ENCODE results near the gene FBXW8.

FBXW8 gene

DNA sequence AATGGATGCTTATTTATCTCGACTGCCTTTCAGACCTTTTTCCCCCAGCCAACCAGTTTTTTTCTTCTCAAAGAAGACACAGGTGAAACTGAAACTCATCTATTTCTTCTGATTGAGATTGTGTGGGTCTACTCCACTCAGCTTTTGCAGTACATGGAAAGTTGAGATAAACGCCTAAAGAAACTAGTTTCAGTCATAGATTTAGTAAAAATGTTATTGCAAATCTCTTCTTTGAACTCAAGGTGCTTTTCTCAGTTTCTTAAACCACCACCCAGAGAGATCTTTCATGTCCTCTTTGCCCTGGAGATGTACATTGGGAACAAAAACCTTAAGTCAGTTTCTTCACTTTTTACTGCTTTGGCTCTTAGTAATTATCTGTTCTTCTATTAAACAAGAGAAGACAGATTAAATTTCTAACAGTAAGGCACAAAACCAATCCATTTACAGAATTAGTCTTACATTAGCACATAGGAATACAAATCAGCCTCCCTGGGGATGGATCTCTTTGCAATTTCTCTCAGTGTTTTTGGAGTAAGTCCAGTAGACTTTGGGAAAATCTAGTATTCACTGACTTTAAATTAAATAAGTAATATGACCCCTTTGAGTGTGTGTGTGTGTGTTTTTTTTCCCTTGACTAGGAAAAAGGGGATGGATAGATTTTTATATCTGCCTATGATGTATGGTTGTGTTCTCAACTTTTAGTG is 11.6 kb downstream of the FBXW8 start:
- Histone ChIP-seq H3K4ac (ENCODE audit: low read depth, low read length) (no peak overlapping the region), H2BK15ac (replicated peaks; ENCODE audit: low read depth) (no peak overlapping the region), H3K27ac (ENCODE audit: low read depth, low read length) (no peak overlapping the region), H3K9ac (ENCODE audit: low read length) (no peak overlapping the region), H3K79me1 (ENCODE audit: low read length) (peaks cover 3% of the 10 kb centered on the region), H4K8ac (ENCODE audit: low read depth, low read length) (no peak overlapping the region), H3K36me3 (ENCODE audit: control insufficient read depth, insufficient read depth, low read length) (no peaks in the 10 kb centered on the region), H3K56ac (ENCODE audit: low read length) (no peak overlapping the region), H4K5ac (ENCODE audit: low read length) (no peak overlapping the region), H3K23ac (ENCODE audit: low read length) (no peak overlapping the region), H2AK5ac (ENCODE audit: low read length) (no peak overlapping the region), H3K79me2 (ENCODE audit: control insufficient read depth, insufficient read depth, low read length) (no peaks in the 10 kb centered on the region), H3K4me3 (ENCODE audit: low read length) (no peak overlapping the region), H3K4me1 (ENCODE audit: control insufficient read depth, low read depth, low read length) (peaks cover 1% of the 10 kb centered on the region), H3K27me3 (ENCODE audit: insufficient read depth, low read length, poor library complexity) (no peaks in the 10 kb centered on the region), H3K4me2 (ENCODE audit: low read length) (no peak overlapping the region), H2BK120ac (ENCODE audit: low read depth, low read length) (no peak overlapping the region), H2BK5ac (ENCODE audit: low read length) (no peak overlapping the region), H3K18ac (ENCODE audit: low read length) (no peak overlapping the region)
- WGBS (ENCODE audit: extremely low coverage, insufficient coverage, low lambda C conversion rate): no CpG with 5 or more reads among the region's 2 CpGs
- no peak for DNase-seq

DNA sequence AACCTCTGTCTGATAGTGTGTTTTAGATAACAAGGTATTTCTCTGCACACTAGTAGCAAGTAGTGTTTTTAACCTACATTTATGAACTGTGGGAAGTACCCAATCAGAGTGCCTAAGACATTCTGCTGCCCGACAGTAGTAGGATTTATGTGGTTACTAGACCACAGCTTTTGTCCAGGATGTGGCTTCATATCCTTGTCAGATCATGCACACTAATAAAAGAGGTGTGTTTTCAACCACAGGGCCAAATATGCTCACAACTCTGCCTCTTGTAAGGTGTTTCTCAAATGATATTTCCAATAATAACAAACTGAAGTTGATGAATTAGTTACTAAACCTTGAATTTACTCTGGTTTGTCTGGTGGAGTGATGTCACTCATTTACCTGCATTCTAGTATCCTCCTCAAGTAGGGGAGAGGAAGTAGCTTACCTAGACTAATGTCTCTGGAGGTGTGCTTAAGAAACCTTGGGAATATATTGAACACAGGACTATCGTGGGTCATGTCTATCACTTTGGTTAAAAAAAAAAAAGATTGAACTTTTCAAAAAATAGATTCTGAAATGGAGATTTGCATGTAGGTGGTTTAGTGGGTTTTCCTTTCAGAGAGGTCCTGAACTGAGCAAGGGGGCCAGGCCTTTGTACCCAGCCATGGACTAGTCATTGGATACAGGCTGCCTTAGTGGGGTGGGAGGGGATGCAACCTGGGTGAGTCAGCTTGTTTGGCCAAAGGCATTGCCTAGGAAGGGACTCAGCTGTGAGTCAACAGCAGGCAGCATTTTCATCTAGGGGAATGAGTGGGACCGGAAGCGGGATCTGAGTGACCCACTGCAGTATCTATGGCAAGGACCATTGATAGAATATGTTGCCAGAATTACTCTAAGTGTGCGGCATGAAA is 14.1 kb downstream of the FBXW8 start:
- peaks cover 3% of the 10 kb centered on the region for H3K4me1 ChIP-seq (ENCODE audit: control insufficient read depth, low read depth, low read length)
- DNase-seq: peak; percentile 82
- no peak overlapping the region for H3K56ac ChIP-seq (ENCODE audit: low read length)
- H2BK120ac ChIP-seq (ENCODE audit: low read depth, low read length): no peak overlapping the region
- H4K5ac ChIP-seq (ENCODE audit: low read length): no peak overlapping the region
- H3K18ac ChIP-seq (ENCODE audit: low read length): no peak overlapping the region
- no peak overlapping the region for H4K8ac ChIP-seq (ENCODE audit: low read depth, low read length)
- WGBS (ENCODE audit: extremely low coverage, insufficient coverage, low lambda C conversion rate): no CpG with 5 or more reads among the region's 5 CpGs
- no peak overlapping the region for H2AK5ac ChIP-seq (ENCODE audit: low read length)
- H3K79me2 ChIP-seq (ENCODE audit: control insufficient read depth, insufficient read depth, low read length): no peaks in the 10 kb centered on the region
- no peaks in the 10 kb centered on the region for H3K27me3 ChIP-seq (ENCODE audit: insufficient read depth, low read length, poor library complexity)
- H3K9ac ChIP-seq (ENCODE audit: low read length): no peak overlapping the region
- H3K36me3 ChIP-seq (ENCODE audit: control insufficient read depth, insufficient read depth, low read length): no peaks in the 10 kb centered on the region
- no peak overlapping the region for H3K4ac ChIP-seq (ENCODE audit: low read depth, low read length)
- no peak overlapping the region for H2BK15ac ChIP-seq (replicated peaks; ENCODE audit: low read depth)
- H3K27ac ChIP-seq (ENCODE audit: low read depth, low read length): no peak overlapping the region
- no peak overlapping the region for H3K4me2 ChIP-seq (ENCODE audit: low read length)
- no peak overlapping the region for H3K23ac ChIP-seq (ENCODE audit: low read length)
- no peak overlapping the region for H3K4me3 ChIP-seq (ENCODE audit: low read length)
- H3K79me1 ChIP-seq (ENCODE audit: low read length): peaks cover 2% of the 10 kb centered on the region
- no peak overlapping the region for H2BK5ac ChIP-seq (ENCODE audit: low read length)

DNA sequence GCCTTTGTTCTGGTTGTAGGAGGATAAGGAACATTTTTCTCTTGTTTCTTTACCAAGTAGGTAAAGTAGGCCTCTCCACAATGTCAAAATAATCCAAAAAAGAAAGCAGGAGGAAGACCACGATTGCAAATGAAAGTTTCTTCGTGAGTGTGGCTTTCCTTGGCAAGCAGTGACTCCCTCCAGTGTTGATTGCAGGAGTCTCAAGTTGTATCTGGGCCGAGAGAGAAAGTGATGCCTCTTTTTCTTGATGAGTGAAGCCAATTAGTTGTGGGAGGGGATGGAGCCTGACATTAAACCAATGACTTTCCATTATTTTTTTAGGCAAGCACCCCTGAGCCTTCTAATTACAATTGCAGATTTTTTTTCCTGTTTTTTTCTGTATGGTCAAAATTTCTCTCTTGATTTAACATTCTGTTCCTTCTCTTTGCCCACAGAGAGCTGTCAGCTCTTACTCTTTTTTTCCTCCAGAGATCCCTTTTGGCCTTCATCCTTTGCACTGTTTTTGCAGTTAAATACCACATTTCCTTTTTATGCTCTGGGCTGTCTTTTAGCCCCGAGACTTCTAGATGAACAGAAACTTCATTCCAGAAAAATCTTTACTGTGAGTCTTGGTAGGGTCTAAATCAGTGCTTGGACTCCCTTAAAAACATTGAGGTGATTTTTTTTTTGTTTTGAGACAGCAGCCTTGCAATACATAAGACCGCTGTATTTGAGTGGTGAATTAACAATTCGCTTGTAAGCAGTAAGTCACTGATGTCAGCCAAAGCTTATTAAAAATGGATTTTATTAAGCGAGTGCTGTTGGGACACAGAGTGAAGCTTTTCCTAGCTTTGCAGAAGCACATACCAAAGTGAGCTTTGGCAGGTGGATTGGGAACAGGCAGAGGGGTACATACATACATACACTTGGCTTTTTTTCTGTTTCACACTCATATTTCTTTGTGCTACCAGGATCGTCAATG is 15.8 kb downstream of the FBXW8 start:
- no peak overlapping the region for H4K5ac ChIP-seq (ENCODE audit: low read length)

DNA sequence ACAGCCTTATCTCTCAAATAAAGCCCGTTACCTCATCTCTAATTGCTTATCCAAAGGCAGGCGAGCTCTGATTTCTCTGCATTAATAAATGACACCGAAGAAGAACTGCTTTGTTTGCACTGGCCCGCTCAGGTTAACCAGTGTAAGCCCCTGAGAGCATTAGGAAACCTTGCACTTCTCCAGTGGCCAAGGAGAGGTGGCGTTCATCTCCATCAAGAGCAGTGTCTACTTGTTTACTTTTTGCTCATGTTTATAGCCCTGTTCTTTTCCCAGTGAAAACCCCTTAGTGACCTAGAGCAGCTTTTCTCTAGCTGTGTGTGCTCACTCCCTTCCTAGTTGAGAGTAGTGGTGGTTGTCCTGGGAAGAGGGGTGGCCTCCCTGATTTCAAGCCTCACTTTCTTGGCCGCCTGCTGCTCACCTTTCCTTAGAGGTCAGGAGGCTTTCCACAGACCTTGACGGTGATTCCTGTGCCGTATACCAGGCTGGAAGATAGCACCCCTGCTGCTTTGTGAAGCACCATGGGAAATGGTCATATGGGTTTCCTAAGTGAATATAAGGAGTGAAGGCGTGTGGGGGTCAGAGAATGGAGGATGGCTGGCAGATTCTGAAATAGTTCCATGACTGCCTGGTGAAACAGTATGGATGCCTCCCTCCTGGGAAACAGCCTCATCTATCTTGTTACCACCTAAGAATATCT is 16.6 kb downstream of the FBXW8 start:
- Histone ChIP-seq H3K23ac (ENCODE audit: low read length) (no peak overlapping the region), H2BK120ac (ENCODE audit: low read depth, low read length) (no peak overlapping the region), H2BK15ac (replicated peaks; ENCODE audit: low read depth) (no peak overlapping the region), H3K4me2 (ENCODE audit: low read length) (no peak overlapping the region), H4K8ac (ENCODE audit: low read depth, low read length) (no peak overlapping the region), H3K9ac (ENCODE audit: low read length) (no peak overlapping the region), H3K79me2 (ENCODE audit: control insufficient read depth, insufficient read depth, low read length) (no peaks in the 10 kb centered on the region), H3K4me3 (ENCODE audit: low read length) (no peak overlapping the region), H3K4me1 (ENCODE audit: control insufficient read depth, low read depth, low read length) (peaks cover 3% of the 10 kb centered on the region), H3K36me3 (ENCODE audit: control insufficient read depth, insufficient read depth, low read length) (no peaks in the 10 kb centered on the region), H4K5ac (ENCODE audit: low read length) (no peak overlapping the region), H3K27me3 (ENCODE audit: insufficient read depth, low read length, poor library complexity) (no peaks in the 10 kb centered on the region), H3K56ac (ENCODE audit: low read length) (peak overlapping the region; percentile 10), H3K4ac (ENCODE audit: low read depth, low read length) (no peak overlapping the region), H2BK5ac (ENCODE audit: low read length) (peak overlapping the region; percentile 23), H2AK5ac (ENCODE audit: low read length) (no peak overlapping the region), H3K27ac (ENCODE audit: low read depth, low read length) (no peak overlapping the region), H3K18ac (ENCODE audit: low read length) (no peak overlapping the region), H3K79me1 (ENCODE audit: low read length) (peaks cover 4% of the 10 kb centered on the region)
- WGBS (ENCODE audit: extremely low coverage, insufficient coverage, low lambda C conversion rate): no CpG with 5 or more reads among the region's 9 CpGs
- peak; percentile 55 for DNase-seq

More for the DNA sequence above, 15.8 kb downstream of the FBXW8 start:
- Histone ChIP-seq H2BK120ac (ENCODE audit: low read depth, low read length) (no peak overlapping the region), H3K27me3 (ENCODE audit: insufficient read depth, low read length, poor library complexity) (no peaks in the 10 kb centered on the region), H3K4me3 (ENCODE audit: low read length) (no peak overlapping the region), H2AK5ac (ENCODE audit: low read length) (no peak overlapping the region), H4K8ac (ENCODE audit: low read depth, low read length) (no peak overlapping the region), H2BK5ac (ENCODE audit: low read length) (no peak overlapping the region), H3K9ac (ENCODE audit: low read length) (no peak overlapping the region), H3K4me1 (ENCODE audit: control insufficient read depth, low read depth, low read length) (peaks cover 3% of the 10 kb centered on the region), H3K56ac (ENCODE audit: low read length) (no peak overlapping the region), H3K36me3 (ENCODE audit: control insufficient read depth, insufficient read depth, low read length) (no peaks in the 10 kb centered on the region), H3K18ac (ENCODE audit: low read length) (no peak overlapping the region), H3K4ac (ENCODE audit: low read depth, low read length) (no peak overlapping the region), H3K79me2 (ENCODE audit: control insufficient read depth, insufficient read depth, low read length) (no peaks in the 10 kb centered on the region), H3K27ac (ENCODE audit: low read depth, low read length) (no peak overlapping the region), H3K23ac (ENCODE audit: low read length) (no peak overlapping the region), H2BK15ac (replicated peaks; ENCODE audit: low read depth) (no peak overlapping the region), H3K4me2 (ENCODE audit: low read length) (no peak overlapping the region), H3K79me1 (ENCODE audit: low read length) (peaks cover 2% of the 10 kb centered on the region)
- no CpG with 5 or more reads among the region's 8 CpGs for WGBS (ENCODE audit: extremely low coverage, insufficient coverage, low lambda C conversion rate)
- no peak for DNase-seq

DNA sequence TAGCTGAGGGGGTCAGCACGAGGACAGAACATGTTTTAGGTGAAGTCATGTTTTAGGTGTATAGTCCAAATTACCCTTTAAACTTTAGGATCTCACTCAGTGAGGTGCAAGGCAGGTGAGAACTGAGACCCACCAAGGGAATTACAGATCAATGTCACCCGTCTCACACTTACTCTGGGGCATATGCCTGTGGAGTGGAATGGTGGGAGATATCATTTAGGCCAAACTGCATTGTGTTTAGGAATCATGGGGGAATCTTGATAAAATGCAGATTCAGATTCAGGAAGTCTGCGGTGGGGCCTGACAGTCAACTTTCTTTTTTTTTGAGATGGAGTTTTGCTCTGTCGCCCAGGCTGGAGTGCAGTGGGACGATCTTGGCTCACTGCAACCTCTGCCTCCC is 17.8 kb downstream of the FBXW8 start:
- H3K27me3 ChIP-seq (ENCODE audit: insufficient read depth, low read length, poor library complexity): no peaks in the 10 kb centered on the region
- WGBS (ENCODE audit: extremely low coverage, insufficient coverage, low lambda C conversion rate): no CpG with 5 or more reads among the region's 5 CpGs
- peaks cover 3% of the 10 kb centered on the region for H3K4me1 ChIP-seq (ENCODE audit: control insufficient read depth, low read depth, low read length)
- no peak overlapping the region for H4K5ac ChIP-seq (ENCODE audit: low read length)
- no peak overlapping the region for H2BK15ac ChIP-seq (replicated peaks; ENCODE audit: low read depth)
- peak overlapping the region; percentile 65 for H3K27ac ChIP-seq (ENCODE audit: low read depth, low read length)
- no peak overlapping the region for H3K18ac ChIP-seq (ENCODE audit: low read length)
- no peak overlapping the region for H2BK5ac ChIP-seq (ENCODE audit: low read length)
- no peak overlapping the region for H2AK5ac ChIP-seq (ENCODE audit: low read length)
- peaks cover 4% of the 10 kb centered on the region for H3K79me1 ChIP-seq (ENCODE audit: low read length)
- H3K79me2 ChIP-seq (ENCODE audit: control insufficient read depth, insufficient read depth, low read length): no peaks in the 10 kb centered on the region
- H3K4ac ChIP-seq (ENCODE audit: low read depth, low read length): no peak overlapping the region
- H3K9ac ChIP-seq (ENCODE audit: low read length): no peak overlapping the region
- H3K36me3 ChIP-seq (ENCODE audit: control insufficient read depth, insufficient read depth, low read length): no peaks in the 10 kb centered on the region
- H3K56ac ChIP-seq (ENCODE audit: low read length): no peak overlapping the region
- no peak overlapping the region for H3K23ac ChIP-seq (ENCODE audit: low read length)
- no peak overlapping the region for H3K4me3 ChIP-seq (ENCODE audit: low read length)
- H2BK120ac ChIP-seq (ENCODE audit: low read depth, low read length): no peak overlapping the region
- DNase-seq: peak; percentile 70
- no peak overlapping the region for H3K4me2 ChIP-seq (ENCODE audit: low read length)
- H4K8ac ChIP-seq (ENCODE audit: low read depth, low read length): no peak overlapping the region
